ENCODE data around the gene KLF11. TPM values are rescaled to one million over a fixed set of nuclear protein-coding genes. Genes with fewer than 3 reads are reported as not detected.
"Not testable (repeated sequence)": the region's sequence is repeated elsewhere in the genome, so short reads cannot be mapped to it uniquely, and the experiment has no call there.

The KLF11 gene
- polyA plus RNA-seq, 12 donors: 23.1 to 30.8 (median 25.2) TPM; not detected in 1

GRCh38 chr2:10007921-10008808 lies 35.2 kb upstream of the KLF11 start:
- no peak for DNase-seq

- no peak for DNase-seq
Observed at GRCh38 chr2:10008809-10009176, 34.6 kb upstream of the KLF11 start.

GRCh38 chr2:10009271-10009810 lies 34.0 kb upstream of the KLF11 start:
- DNase-seq: no peak

DNA sequence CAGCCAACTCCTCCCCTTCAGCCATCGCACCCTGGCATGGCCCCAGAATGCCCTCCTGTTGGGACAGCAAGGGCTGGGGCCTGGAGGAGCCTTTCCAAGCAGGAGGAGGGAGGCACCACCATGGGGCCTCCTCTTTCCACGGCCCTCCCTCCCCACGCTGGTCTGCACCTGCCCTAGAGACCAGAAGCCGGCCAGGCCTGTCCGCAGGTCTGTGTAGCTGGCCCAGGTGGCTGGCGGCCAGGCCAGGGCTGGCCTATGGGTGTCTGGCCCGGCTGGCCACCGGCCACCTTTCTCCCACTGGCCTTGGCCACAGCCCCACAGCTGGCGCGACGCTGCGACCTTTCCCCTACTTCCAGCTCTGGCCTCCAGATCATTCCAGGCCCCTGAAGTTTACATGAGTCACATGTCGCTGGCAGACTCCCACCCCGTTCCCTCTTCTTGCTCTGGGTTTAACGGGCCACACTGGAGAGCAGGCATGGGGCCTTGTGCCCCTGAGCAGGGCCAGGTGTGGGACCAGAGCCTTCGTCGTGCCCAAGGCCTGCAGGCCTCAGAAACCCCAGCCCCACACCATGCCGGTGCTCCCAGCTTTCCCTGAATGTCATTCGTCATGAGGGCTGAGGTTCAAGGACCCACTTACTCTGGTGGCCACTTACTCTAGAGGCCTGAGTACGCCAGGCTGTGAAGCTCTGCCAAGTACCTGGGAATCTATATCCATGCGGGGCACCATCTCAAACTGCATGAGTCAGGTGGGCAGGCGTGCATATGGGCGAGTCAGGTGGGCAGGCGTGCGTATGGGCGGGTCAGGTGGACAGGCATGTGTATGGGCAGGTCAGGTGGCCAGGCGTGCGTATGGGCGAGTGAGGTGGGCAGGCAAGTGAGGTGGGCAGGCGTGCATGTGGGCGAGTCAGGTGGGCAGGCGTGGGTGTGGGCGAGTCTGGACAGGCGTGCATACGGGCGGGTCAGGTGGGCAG lies 33.3 kb upstream of the KLF11 start:
- peak; percentile 54 for DNase-seq

DNA sequence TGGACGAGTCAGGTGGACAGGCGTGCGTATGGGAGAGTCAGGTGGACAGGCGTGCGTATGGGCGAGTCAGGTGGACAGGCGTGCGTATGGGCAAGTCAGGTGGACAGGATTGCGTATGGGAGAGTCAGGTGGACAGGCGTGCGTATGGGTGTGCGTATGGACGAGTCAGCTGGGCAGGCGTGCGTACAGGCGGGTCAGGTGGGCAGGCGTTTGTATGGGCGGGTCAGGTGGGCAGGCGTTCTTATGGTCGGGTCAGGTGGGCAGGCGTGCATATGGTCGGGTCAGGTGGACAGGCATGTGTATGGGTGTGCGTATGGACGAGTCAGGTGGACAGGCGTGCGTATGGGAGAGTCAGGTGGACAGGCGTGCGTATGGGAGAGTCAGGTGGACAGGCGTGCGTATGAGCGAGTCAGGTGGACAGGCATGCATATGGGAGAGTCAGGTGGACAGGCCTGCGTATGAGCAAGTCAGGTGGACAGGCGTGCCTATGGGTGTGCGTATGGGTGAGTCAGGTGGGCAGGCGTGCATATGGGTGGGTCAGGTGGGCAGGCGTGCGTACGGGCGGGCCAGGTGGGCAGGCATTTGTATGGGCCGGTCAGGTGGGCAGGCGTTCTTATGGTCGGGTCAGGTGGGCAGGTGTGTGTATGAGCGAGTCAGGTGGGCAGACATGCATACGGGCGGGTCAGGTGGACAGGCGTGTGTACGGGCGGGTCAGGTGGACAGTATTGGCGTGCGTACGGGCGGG lies 32.3 kb upstream of the KLF11 start:
- DNase-seq: not testable (repeated sequence)

GRCh38 chr2:10011606-10012325 lies 31.6 kb upstream of the KLF11 start:
- not testable (repeated sequence) for DNase-seq

DNA sequence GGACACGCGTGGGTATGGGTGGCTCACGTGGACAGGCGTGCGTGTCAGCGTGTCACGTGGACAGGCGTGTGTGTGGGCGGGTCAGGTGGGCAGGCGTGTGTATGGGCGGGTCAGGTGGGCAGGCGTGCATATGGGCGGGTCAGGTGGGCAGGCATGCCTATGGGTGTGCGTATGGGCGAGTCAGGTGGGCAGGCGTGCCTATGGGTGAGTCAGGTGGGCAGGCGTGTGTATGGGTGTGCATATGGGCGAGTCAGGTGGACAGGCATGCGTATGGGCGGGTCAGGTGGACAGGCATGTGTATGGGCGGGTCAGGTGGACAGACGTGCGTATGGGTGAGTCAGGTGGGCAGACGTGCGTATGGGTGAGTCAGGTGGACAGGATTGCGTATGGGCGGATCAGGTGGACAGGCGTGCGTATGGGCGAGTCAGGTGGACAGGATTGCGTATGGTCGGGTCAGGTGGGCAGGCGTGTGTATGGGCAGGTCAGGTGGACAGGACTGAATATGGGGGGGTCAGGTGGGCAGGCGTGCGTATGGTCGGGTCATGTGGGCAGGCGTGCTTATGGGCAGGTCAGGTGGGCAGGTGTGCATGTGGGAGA lies 30.9 kb upstream of the KLF11 start:
- DNase-seq: not testable (repeated sequence)

DNA sequence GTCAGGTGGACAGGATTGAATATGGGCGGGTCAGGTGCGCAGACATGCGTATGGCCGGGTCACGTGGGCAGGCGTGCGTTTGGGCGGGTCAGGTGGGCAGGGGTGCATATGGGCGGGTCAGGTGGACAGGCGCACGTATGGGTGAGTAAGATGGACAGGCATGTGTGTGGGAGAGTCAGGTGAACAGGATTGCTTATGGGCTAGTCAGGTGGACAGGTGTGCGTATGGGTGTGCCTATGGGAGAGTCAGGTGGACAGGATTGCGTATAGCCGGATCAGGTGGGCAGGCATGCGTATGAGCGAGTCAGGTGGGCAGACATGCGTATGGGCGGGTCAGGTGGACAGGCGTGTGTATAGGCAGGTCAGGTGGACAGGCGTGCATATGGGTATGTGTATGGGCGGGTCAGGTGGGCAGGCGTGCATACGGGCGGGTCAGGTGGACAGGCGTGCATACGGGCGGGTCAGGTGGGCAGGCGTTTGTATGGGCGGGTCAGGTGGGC lies 30.3 kb upstream of the KLF11 start:
- no peak for DNase-seq

DNA sequence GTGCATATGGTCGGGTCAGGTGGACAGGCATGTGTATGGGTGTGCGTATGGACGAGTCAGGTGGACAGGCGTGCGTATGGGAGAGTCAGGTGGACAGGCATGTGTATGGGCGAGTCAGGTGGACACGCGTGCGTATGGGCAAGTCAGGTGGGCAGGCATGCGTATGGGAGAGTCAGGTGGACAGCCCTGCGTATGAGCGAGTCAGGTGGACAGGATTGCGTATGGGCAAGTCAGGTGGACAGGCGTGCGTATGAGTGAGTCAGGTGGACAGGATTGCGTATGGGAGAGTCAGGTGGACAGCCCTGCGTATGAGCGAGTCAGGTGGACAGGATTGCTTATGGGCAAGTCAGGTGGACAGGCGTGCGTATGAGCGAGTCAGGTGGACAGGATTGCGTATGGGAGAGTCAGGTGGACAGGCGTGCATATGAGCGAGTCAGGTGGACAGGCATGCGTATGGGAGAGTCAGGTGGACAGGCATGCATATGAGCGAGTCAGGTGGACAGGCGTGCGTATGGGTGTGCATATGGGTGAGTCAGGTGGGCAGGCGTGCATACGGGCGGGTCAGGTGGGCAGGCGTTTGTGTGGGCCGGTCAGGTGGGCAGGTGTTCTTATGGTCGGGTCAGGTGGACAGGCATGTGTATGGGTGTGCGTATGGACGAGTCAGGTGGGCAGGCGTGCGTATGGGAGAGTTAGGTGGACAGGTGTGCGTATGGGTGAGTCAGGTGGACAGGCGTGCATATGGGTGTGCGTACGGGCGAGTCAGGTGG lies 29.5 kb upstream of the KLF11 start:
- not testable (repeated sequence) for DNase-seq

DNA sequence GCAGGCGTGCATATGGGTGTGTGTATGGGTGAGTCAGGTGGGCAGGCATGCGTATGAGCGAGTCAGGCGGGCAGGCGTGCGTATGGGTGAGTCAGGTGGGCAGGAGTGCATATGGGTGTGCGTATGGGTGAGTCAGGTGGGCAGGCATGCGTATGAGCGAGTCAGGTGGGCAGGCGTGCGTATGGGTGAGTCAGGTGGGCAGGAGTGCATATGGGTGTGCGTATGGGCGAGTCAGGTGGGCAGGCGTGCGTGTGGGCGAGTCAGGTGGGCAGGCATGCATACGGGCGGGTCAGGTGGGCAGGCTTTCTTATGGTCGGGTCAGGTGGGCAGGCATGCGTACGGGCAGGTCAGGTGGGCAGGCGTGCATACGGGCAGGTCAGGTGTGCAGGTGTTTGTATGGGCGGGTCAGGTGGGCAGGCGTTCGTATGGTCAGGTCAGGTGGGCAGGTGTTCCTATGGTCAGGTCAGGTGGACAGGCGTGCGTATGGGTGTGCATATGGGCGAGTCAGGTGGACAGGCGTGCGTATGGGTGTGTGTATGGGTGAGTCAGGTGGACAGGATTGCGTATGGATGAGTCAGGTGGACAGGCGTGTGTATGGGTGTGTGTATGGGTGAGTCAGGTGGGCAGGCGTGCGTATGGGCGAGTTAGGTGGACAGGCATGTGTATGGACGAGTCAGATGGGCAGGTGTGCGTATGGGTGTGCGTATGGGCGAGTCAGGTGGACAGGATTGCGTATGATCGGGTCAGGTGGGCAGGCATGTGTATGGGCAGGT lies 28.7 kb upstream of the KLF11 start:
- DNase-seq: no peak

- not testable (repeated sequence) for DNase-seq
Observed at GRCh38 chr2:10015376-10015989, 27.9 kb upstream of the KLF11 start.

GRCh38 chr2:10016001-10016801 lies 27.1 kb upstream of the KLF11 start:
- DNase-seq: no peak

DNA sequence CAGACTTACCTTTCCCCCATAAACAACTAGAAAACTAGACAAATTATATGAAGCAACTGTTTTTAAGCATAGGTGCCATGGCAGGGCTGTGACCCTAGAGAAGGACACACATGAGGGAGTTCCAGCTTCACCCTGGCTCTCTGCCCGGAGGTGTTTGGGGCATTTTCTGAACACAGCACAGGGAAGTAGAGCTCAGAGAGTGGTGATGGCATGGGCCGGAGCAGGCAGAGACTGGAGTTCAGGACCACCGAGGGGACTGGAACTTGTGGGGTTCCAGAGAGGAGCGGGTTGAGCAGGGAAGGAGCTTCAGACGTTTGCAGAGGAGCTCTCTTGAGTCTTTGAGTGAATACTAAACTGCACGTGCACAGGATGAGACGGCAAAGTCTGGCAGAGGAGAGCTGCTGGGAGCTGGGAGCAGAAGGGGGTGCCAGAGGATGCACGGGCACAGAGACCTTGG lies 26.5 kb upstream of the KLF11 start:
- DNase-seq: no peak

DNA sequence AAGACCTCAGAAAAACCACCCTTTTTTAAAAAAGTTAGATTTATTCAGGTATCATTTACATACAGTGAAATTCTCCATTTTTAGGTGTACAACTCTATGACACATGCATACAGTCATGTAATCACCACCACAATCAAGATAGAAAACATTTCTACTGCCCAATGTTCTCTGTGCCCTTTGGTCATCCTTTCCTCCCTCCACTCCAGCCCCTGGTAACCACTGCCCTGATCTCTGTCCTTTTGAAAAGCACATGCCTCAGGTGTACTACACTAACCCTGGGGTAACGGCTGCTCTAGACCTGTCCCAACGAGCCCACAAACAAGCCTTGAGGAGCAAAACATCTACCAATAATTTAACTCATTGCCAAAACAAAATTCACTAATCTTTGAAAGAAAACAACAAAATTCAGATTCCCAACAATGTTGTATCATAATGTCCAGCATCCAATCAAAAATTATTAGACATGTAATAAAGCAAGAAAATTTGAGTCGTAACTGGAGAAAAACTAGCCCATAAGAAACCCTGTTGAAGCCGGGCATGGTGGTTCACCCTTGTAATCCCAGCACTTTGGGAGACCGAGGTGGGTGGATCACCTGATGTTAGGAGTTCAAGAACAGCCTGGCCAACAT lies 25.9 kb upstream of the KLF11 start:
- DNase-seq: no peak

GRCh38 chr2:10019174-10019573 lies 24.2 kb upstream of the KLF11 start:
- DNase-seq: no peak

GRCh38 chr2:10019602-10020400 lies 23.5 kb upstream of the KLF11 start:
- DNase-seq: no peak

Measured in muscle of arm (tissue), 12 donors.